Astrocyte of the cerebellum (primary cell): ENCODE results near the gene RBP3.
A peak's percentile ranks its signal among the peaks of the same experiment; 100 is the strongest.

ENCODE experiments used
- DNase-seq: peaks from one replicate; pipeline ENCODE4 v3.0.0-alpha.2; 2011; ENCODE audit warnings: low read depth
- H3K4me3 ChIP-seq: 2 replicates; pipeline ENCODE4 v1.5.1; 2011; ENCODE audit warnings: mild to moderate bottlenecking, low read depth, low read length, moderate library complexity
- CTCF ChIP-seq: IDR thresholded peaks from 2 replicates; pipeline ENCODE4 v1.5.1; 2012; ENCODE audit warnings: low read length, low read depth, moderate library complexity, mild to moderate bottlenecking; ENCODE audit errors: missing control alignments
- in situ Hi-C: cut with HindIII; loops from 2 replicates; pipeline ENCODE4 v1.10.0; 2017; ENCODE audit warnings: low sequenced_read_pairs

RBP3 gene

GRCh38 chr10:47359626-47360418, 11.7 kb downstream of the RBP3 start:
- in situ Hi-C loops, result no loop called here
- no peak overlapping the region for H3K4me3 ChIP-seq
- DNase-seq, result no peak
- TF ChIP-seq CTCF, result no peak

GRCh38 chr10:47360419-47361040, 12.4 kb downstream of the RBP3 start:
- in situ Hi-C loops, result no loop called here
- TF ChIP-seq CTCF, result no peak
- no peak overlapping the region for H3K4me3 ChIP-seq
- DNase-seq, result no peak

GRCh38 chr10:47361293-47361692, 13.1 kb downstream of the RBP3 start:
- no peak overlapping the region for H3K4me3 ChIP-seq
- peak; percentile 86 for TF ChIP-seq CTCF
- DNase-seq, result no peak
- in situ Hi-C loops, result no loop called here

GRCh38 chr10:47362199-47362598, 14.0 kb downstream of the RBP3 start:
- DNase-seq, result no peak
- no peak for TF ChIP-seq CTCF

GRCh38 chr10:47363781-47364180, 15.6 kb downstream of the RBP3 start:
- in situ Hi-C loops, result no loop called here
- no peak overlapping the region for H3K4me3 ChIP-seq
- TF ChIP-seq CTCF, result no peak
- DNase-seq, result no peak

More at GRCh38 chr10:47362199-47362598, 14.0 kb downstream of the RBP3 start:
- in situ Hi-C loops, result no loop called here
- H3K4me3 ChIP-seq, result no peak overlapping the region

GRCh38 chr10:47364366-47364765, 16.2 kb downstream of the RBP3 start:
- in situ Hi-C loops, result no loop called here
- H3K4me3 ChIP-seq, result no peak overlapping the region
- no peak for DNase-seq
- TF ChIP-seq CTCF, result no peak
